PC-3 (cell line): Measurements from ENCODE around the gene MAFB. TPM values are rescaled to one million over a fixed set of nuclear protein-coding genes. Genes with fewer than 3 reads are reported as not detected.

Experiments
- ATAC-seq: fragments of 200-7000 bp; cut with Tn5 transposase; 2 replicates; pipeline ENCODE4 v1.9.1; 2020; ENCODE audit warnings: mild to moderate bottlenecking, moderate library complexity
- BruUV-seq: library from RNA; stranded (reverse); fragments of 400-500 nt; replicated peaks from 2 replicates; lab custom pipeline; 2021; lab: Mats Ljungman, UMichigan
- CTCF ChIA-PET: fragments of 300-600 bp; sonication (Branson Sonifier 250); formaldehyde crosslinking; loops from one replicate; lab custom pipeline; 2022; ENCODE audit warnings: antibody characterized with exemption; lab: Charles Lee
- POLR2A ChIA-PET: fragments of 300-600 bp; sonication (Branson Sonifier 250); formaldehyde crosslinking; loops from one replicate; lab custom pipeline; 2022; ENCODE audit warnings: antibody characterized with exemption; ENCODE audit not compliant: unreplicated experiment; lab: Charles Lee
- DNase-seq: peaks from one replicate; pipeline ENCODE4 v3.0.0-alpha.2; 2015
- H2AFZ ChIP-seq: fragments of 300-600 bp; sonication (generic); 2 replicates; pipeline ENCODE4 v1.6.0; 2016; ENCODE audit warnings: antibody characterized with exemption, low read length
- H3F3A ChIP-seq: fragments of 300-600 bp; sonication (generic); one replicate; pipeline ENCODE4 v1.6.0; 2017; ENCODE audit warnings: antibody characterized with exemption, low read length, control low read depth, mild to moderate bottlenecking; ENCODE audit not compliant: unreplicated experiment
- H3K27ac ChIP-seq: fragments of 300-600 bp; sonication (generic); 2 replicates; pipeline ENCODE4 v1.5.1; 2016; ENCODE audit warnings: mild to moderate bottlenecking, low read length
- H3K27me3 ChIP-seq: fragments of 300-600 bp; sonication (generic); 2 replicates; pipeline ENCODE4 v1.6.1; 2016; ENCODE audit warnings: low read length, mixed read lengths
- H3K36me3 ChIP-seq: fragments of 300-600 bp; sonication (generic); 2 replicates; pipeline ENCODE4 v1.6.1; 2016; ENCODE audit warnings: low read depth, mixed run types, low read length, mixed read lengths
- H3K4me1 ChIP-seq: fragments of 300-600 bp; sonication (generic); 2 replicates; pipeline ENCODE4 v1.5.1; 2016; ENCODE audit warnings: low read length; ENCODE audit not compliant: insufficient read depth
- H3K4me2 ChIP-seq: fragments of 300-600 bp; sonication (generic); 2 replicates; pipeline ENCODE4 v1.6.0; 2016; ENCODE audit warnings: low read length
- H3K4me3 ChIP-seq: fragments of 300-600 bp; sonication (generic); 2 replicates; pipeline ENCODE4 v1.5.1; 2016; ENCODE audit warnings: mild to moderate bottlenecking, low read length, mixed read lengths
- H3K79me2 ChIP-seq: fragments of 300-600 bp; sonication (generic); 2 replicates; pipeline ENCODE4 v1.6.1; 2017; ENCODE audit warnings: low read length, mixed read lengths
- H3K9ac ChIP-seq: fragments of 300-600 bp; sonication (generic); 2 replicates; pipeline ENCODE4 v1.6.0; 2016; ENCODE audit warnings: mild to moderate bottlenecking, low read length
- H3K9me2 ChIP-seq: fragments of 300-600 bp; sonication (generic); replicated peaks from 2 replicates; pipeline ENCODE4 v1.6.1; 2016; ENCODE audit warnings: mixed run types, low read length, mixed read lengths
- H3K9me3 ChIP-seq: fragments of 300-600 bp; sonication (generic); 2 replicates; pipeline ENCODE4 v1.6.1; 2016; ENCODE audit warnings: low read length, mixed read lengths
- H4K20me1 ChIP-seq: fragments of 300-600 bp; sonication (generic); 2 replicates; pipeline ENCODE4 v1.6.1; 2016; ENCODE audit warnings: low read length, mixed read lengths
- CTCF ChIP-seq: fragments of 300-600 bp; sonication (generic); conservative IDR thresholded peaks from 2 replicates; pipeline ENCODE4 v1.5.1; 2017; ENCODE audit warnings: antibody characterized with exemption, low read depth, mild to moderate bottlenecking, low read length
- EZH2 ChIP-seq: fragments of 300-600 bp; sonication (generic); IDR thresholded peaks from one replicate; pipeline ENCODE4 v1.6.1; 2017; ENCODE audit warnings: antibody characterized with exemption, mild to moderate bottlenecking, low read length; ENCODE audit not compliant: unreplicated experiment
- EZH2phosphoT487 ChIP-seq: fragments of 300-600 bp; sonication (generic); IDR thresholded peaks from 2 replicates; pipeline ENCODE4 v1.6.1; 2018; ENCODE audit warnings: mild to moderate bottlenecking, antibody characterized with exemption, low read length, borderline replicate concordance
- intact Hi-C: fragments of 100-400 bp; cut with micrococcal nuclease; formaldehyde crosslinking; loops from 2 replicates; pipeline ENCODE4 v1.9.0; 2023
- total RNA-seq: library from RNA; depleted of rRNA; stranded (reverse); fragments of >200 nt; gene quantifications from 2 replicates; pipeline ENCODE4 v1.2.3, GENCODE V29; 2014

Gene MAFB
- total RNA-seq, 1 experiment from 2014 or later = 0.04 TPM

DNA sequence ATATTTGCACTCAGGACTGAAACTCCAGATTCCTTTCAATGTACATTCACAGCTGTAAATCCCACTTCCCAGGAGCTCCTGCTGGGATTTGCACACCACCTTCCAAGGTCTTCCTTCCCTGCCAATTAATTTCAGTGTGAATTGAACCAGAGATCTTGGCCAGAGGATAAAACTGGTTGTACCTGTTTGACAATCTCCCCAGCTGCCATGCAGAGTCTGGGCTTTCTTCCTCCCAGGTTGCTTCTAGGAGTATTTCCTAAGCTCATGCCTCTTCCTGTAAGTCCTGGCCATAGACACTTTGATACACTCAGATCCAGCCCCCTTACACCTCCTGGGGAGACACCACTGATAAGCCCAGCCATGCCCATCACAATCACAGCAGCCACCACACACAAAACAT is 15.6 kb downstream of the MAFB start:
- ChIA-PET POLR2A (no interaction called here), CTCF (no interaction called here)
- TF ChIP-seq EZH2 (no peak), CTCF (no peak), EZH2phosphoT487 (no peak)
- H3K79me2 ChIP-seq = no peaks in the 10 kb centered on the region
- peaks cover 17% of the 10 kb centered on the region for H3K27me3 ChIP-seq
- H3K9me2 ChIP-seq = no peaks in the 10 kb centered on the region
- no peaks in the 10 kb centered on the region for H3K4me1 ChIP-seq
- H4K20me1 ChIP-seq = no peaks in the 10 kb centered on the region
- H3K4me2 ChIP-seq = no peak overlapping the region
- H3K27ac ChIP-seq = no peak overlapping the region
- DNase-seq = peak; percentile 12
- H3F3A ChIP-seq = no peaks in the 10 kb centered on the region
- H3K9me3 ChIP-seq = no peaks in the 10 kb centered on the region
- no TSS peak for BruUV-seq
- H3K4me3 ChIP-seq = no peak overlapping the region
- no peak overlapping the region for H3K9ac ChIP-seq
- no peak overlapping the region for H2AFZ ChIP-seq
- H3K36me3 ChIP-seq = no peaks in the 10 kb centered on the region
- no peak for ATAC-seq
- intact Hi-C loops = no loop called here

GRCh38 chr20:40672095-40672494 is 16.9 kb downstream of the MAFB start:
- BruUV-seq = no TSS peak
- no peaks in the 10 kb centered on the region for H4K20me1 ChIP-seq
- no peak for DNase-seq
- H3F3A ChIP-seq = no peaks in the 10 kb centered on the region
- H3K4me3 ChIP-seq = no peak overlapping the region
- TF ChIP-seq EZH2 = no peak
- TF ChIP-seq EZH2phosphoT487 = no peak
- no peak for TF ChIP-seq CTCF
- no peaks in the 10 kb centered on the region for H3K9me3 ChIP-seq
- peaks cover 10% of the 10 kb centered on the region for H3K27me3 ChIP-seq
- H3K36me3 ChIP-seq = no peaks in the 10 kb centered on the region
- CTCF ChIA-PET = no interaction called here
- H3K79me2 ChIP-seq = no peaks in the 10 kb centered on the region
- ATAC-seq = no peak
- no peaks in the 10 kb centered on the region for H3K4me1 ChIP-seq
- H3K9me2 ChIP-seq = no peaks in the 10 kb centered on the region
- POLR2A ChIA-PET = no interaction called here
- H2AFZ ChIP-seq = no peak overlapping the region
- intact Hi-C loops = no loop called here
- no peak overlapping the region for H3K4me2 ChIP-seq
- H3K27ac ChIP-seq = no peak overlapping the region
- no peak overlapping the region for H3K9ac ChIP-seq

GRCh38 chr20:40670253-40670652 is 18.8 kb downstream of the MAFB start:
- TF ChIP-seq EZH2 = no peak
- no peak for TF ChIP-seq CTCF
- TF ChIP-seq EZH2phosphoT487 = no peak
- Histone ChIP-seq H3K27ac (no peak overlapping the region), H2AFZ (no peak overlapping the region), H3K4me1 (no peaks in the 10 kb centered on the region), H3K9me2 (no peaks in the 10 kb centered on the region), H3K4me2 (no peak overlapping the region), H3K36me3 (no peaks in the 10 kb centered on the region), H4K20me1 (no peaks in the 10 kb centered on the region), H3F3A (no peaks in the 10 kb centered on the region), H3K79me2 (no peaks in the 10 kb centered on the region), H3K27me3 (no peaks in the 10 kb centered on the region), H3K9ac (no peak overlapping the region), H3K9me3 (no peaks in the 10 kb centered on the region), H3K4me3 (no peak overlapping the region)
- intact Hi-C loops = no loop called here
- CTCF ChIA-PET = no interaction called here
- ATAC-seq (no peak), DNase-seq (no peak)
- POLR2A ChIA-PET = no interaction called here
- BruUV-seq = no TSS peak
